COLO829 (cell line): ENCODE data around the gene FLAD1.

Source experiments
- DNase-seq: peaks from one replicate; pipeline ENCODE4 v3.0.0; 2012; ENCODE audit warnings: low spot score

Gene FLAD1

DNA sequence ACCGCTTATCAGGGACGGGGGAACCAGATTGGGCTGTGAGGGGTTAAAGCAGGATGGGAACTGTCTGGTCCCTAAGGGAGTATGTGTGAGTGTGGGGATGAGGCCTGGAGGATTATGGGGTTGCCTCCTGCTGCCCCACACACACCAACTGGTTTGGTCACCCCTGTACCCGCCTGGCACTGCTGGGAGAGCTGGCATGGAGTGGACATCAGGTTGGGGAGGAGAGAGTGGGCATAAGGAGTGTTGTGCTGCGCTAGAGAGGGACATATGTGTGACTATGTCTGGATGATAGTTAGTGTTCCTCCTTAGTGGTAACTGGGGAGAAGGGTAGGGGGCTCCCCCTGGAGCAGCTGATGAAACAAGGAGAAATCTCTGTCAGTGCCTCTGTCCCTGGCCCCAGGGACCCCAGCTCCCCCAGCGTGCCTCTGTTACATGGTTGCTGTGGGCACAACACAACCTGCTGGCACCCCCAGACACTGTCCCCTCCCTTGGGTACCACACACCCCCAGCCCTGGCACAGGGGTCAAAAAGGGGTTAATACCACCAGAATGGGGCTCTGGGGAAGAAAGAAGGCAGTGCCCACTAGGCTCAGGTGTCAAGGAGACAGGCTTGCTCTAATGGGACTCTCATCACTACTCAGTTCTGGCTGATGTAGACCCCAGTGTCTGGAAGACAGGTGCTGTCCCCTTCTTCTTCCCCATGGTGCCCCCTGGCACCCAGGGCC lies 21.4 kb downstream of the FLAD1 start:
- no peak for DNase-seq

DNA sequence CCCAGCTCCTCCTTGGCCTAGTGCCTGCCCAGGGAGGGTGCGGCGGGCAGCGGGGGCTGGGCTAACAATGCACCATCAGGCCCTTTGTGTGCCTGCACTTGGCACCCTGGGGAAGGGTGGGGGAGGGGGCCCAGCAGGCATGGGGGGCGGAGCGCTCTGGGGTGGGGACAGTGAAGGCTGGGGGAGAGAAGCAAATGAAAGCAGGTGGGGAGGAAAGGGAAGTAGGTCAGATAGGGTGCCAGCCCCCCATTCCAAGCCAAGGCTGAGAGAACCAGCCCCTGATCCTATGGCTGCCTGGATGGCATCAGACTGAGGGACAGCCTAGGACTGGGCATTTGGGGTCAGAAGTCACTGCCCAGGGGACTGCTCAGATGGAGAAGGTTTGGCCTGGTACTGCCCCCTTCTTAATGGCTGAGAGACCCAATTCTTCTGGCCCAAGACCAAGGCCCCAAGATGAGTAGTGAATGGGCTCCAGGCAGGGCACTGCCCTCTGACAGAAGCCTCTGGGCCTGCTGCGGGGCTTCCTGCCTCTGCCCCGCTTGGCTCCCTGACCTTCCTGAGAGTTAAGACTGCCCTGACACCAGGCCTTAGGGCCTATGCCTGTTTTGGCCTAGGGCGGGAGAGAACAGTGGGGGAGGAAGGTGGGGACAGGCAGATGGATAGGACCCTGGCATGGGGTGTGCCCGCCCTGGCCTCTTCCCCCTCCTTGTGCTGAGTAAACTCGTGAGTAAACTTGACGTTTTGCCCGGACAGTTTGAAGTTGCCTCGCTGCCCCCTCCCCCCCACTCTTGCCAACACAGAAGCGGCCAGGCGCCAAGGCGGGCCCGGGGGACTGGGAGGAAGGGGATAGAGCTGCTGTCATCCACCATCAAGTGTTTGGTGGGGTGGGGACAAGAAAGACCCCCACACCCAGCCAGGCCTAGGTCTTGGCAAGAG lies 22.2 kb downstream of the FLAD1 start:
- no peak for DNase-seq

DNA sequence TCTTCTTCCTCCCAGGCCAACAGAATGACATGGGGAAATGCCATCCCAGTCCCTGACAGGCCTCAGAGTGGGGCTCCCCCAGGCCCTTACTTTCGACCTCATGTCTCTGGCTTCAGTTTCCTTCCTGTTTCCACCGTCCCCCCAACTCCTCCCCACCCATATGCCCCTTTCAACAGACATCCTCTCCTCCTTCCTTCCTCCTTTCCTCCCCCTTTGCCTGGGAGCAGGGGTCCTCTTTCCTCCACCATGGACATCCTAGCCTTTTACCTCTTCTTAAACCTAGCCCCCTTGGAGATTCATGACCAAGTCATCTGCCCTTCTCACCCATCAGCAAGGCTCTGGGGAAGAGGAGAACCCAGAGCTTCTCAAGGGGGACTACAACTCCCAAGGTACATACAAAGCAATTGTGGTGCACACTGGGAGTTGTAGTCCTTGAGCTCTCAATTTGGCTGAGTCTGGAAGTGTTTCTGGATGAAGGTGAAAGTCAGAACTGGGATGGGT lies 23.5 kb downstream of the FLAD1 start:
- no peak for DNase-seq

DNA sequence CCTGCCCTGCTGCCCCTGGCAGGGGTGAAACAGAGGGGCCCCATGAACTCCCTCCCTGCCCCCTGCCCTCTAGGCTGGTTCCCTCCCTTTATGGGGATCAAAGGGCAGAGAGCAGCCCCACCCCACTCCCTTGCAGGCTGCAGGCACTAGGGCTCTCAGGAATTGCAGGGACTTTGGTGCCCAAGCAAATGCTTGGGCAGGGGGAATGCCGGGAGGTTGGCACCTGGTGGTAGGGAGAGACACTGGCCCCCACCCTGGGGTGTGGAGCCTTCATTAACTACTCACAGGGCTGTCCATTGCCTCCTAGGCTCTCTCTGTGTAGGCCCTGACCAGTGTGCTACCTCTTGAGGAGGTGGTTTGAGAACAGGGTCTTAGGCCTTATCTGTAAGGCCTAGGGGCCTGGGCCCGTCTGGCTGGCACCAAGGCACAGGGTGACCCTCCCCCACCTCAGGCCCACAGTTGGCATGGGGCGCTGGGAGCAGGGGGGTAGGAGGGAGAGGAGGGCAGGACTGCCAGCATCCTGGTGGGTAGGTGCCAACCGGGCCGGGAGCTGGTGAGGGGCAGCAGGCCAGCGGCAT lies 24.2 kb downstream of the FLAD1 start:
- no peak for DNase-seq

DNA sequence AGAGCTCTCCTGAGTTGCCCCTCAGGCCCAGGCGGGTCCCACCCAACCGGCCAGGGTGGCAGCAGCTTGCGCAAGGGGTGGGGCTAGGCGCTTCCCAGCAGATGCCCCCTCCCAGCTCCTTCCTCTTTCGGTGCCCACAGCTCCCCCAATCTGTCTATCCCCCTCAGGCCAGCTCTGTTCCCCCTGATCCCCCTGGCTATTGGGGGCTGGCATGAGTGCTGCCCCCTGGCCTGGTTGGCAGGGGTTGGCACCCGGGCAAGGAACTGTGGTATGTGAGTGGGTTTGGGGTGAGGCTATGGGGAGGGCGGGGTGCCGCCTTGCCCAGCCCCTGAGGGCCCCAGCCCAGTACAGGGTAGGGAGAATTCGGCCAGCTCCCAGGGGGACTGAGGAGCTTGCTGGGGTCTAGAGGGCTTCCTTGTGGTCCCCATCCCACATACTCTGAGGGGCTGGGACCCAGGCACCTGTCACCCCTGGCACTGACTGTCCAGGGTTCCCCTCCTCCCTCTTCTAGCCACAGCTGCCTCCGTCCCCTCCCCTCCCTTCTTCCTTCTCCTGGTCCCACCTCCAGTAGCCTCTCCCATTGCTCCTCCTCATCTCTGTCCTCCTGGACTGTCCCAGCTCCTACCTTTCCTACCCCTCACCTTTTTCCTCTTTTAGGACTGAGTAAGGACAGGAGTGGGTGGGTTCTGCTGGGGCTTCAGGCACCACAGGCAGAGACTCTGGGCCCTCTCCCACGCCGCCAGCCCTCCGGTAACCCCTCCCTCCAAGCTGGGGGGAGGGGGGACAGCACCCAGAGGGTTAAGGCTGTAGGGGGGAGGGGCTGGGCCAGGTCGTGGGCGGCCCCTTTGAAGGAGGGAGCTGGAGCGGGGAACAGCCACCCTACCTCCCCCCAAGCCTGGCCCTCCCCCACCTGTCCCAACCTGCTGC lies 25.1 kb downstream of the FLAD1 start:
- no peak for DNase-seq

DNA sequence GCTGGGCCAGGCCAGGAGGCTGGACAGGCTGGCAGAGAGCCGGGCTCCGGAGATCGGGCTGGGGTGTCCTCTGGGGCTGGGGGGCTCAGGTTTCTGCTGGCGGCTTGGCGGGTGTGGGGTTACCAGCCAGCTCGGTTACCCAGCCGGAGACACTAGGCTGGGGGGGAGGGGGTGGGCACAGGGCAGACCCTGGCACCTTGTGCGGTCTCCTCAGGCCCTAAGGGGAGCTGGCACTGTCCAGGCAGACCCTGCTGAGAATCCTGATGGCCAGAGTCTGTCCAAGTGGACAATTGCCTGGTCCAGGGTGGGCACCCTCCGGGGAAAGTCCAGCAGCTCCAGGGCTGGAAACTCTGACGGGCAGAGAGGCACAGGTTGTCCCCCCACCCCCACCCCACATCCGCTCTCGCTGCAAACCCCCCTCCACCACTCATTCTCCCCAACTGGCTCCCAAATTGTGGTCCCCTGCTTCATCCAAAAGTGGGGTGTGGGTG lies 26.1 kb downstream of the FLAD1 start:
- no peak for DNase-seq

DNA sequence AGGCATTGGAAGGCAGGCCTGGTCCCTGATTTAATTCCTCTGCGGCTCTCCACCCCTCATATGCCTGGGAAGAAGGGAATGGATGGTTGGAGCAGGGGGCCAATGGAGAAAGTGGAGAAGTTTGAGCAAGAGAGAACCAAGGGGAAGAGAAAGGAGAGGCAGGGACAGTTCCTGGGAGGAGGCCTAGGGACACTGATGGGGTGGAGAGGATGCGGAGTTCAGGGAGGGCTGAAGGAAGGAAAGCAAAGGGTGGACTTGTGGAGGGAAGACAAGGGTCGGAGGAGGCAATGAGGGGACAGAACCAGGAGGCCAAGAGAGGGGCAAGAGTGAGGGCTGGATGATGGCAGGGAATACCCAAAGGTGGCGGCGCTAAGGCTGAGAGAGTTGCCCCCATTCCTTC lies 26.6 kb downstream of the FLAD1 start:
- DNase-seq: no peak

DNA sequence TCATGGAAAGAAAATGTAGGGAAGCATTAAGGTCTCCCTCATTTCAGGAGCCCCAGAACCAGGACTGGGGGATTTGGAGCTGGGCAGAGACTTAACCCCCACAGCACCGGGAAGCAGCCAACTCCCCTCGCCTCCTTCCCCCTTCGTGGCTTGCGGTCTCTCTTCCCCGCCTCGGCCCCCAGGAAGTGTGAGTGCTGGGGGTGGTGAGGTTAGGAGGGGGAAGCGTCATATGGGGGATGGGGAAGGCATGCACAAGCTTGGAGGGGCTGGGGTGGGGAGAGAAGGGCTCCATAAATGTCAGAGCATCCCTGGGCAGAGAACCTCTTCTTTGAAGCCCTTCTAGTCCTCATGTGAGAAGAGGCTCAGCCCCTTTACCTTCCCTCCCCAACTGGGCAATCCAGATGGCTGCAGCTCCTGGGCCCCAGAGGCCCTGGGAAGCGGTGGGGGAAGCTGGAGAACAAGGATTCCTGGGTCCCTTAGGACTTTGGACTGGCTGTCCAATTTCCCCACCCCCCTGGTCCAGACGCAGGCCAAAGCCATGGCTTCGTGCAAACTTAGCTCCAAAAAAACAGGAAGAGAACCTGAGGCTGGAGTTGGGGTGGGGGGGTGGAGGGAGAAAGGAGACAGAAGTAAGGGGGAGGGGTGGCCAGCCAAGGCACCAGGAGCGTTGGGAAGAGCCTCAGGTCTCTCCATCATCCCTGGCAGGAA lies 27.2 kb downstream of the FLAD1 start:
- DNase-seq: no peak

DNA sequence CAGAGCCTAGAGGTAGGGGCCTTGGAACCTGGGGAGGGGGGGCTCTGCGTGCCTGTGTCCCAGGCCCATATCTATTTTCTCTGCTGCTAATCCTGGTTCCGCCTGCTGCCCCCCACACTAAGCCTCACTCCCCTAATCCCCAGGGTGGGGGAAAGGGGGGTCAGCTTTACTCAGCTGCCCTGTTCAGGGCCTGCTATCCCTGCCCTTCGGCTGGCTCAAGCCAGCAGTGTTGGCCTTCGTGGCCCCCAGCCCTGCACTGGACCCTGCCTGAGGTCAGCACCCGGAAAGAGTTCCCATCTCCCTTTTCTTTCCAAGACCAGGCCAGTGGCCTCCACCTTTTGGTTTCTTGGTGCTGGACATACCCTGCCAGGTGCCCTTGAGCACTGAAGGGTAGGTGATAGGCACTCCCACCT lies 27.9 kb downstream of the FLAD1 start:
- DNase-seq: no peak

DNA sequence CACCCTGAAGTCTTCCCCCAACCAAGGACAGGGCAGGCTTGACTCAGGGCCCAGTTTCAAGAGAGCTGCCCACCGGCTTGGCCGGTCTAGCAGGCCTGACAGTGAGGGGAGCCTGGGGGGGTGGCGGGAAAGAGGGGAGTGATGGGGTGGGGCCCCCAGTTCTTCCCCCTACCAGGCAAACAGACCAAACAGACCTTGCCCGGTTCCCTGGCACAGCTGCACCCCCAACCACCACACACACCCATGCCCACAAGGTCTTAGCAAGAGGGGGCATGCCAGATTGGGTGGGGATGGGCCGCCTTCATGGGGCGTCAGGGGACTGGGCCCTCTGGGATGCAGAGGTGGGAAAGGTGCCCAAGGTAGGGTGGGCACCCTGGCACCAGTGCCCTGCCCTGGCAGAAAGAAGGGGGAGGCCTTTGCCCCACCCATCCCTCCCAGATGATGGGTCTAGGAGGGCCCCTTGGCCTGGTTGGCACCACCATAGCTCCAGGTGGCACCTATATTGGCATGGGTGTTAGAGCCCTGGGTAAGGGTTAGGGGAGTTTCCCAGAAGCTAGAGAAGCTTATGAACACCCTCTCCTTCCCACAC lies 28.4 kb downstream of the FLAD1 start:
- no peak for DNase-seq

DNA sequence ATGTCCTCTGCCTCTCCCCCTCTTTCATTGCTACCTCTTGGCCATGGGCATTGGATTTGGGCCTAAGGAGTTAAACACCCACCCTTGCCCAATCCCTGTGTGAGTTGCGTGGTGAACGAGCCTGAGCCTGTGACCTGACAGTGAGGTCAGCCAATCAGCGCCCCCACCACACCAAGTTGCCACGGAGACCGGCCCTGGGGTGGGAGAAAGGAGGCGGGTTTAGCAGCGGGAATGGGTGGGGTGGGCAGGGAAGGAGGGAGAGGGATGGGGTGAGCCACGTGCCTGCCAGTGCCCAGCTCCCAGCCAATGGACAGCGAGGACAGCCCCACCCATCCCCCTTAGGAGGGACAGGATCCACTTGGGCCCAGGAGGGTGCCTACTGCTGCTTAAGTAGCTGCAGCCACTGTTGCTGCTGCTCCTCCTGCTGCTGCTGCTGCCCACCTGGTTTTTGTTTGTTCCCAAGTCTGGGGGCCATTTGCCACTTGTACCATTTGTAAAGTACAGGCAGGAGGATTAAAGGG lies 28.9 kb downstream of the FLAD1 start:
- no peak for DNase-seq

DNA sequence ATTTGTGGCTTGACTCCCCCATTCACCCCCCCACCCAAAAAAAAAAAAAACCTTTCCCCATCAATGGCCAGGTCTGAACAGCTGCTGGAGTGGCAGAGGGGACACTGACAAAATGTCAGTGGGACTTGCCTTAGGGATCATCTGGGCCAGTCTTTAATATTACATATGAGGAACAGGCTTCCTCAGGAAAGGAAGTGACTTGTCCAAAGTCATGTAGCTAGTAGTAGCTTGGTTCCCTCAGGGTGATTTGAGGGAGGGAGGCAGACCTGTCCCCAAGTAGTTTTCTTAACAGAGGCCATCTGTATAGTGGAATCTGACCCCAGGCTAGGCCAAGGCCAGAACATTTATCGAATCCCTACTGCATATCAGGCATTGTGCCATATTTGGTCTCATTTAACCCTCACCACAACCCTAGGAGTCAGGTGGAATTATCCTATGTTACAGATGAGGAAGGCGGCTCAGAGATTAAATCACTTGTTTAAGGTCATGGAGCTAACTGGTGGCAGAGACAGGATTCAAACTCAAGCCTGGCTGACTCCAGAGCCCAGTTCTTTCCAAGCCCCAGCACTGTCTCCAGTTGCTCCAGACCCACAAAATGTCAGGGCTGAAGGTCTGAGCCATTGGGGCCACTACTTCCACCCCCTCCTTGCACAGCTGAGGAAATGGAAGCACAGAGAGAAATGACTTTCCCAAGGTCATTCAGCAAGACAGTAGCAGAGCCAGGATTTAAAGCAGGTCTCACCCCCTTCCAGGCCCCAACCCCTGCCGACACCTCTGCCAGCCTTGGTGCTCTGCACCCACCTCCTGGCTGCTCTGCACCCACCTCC lies 29.8 kb downstream of the FLAD1 start:
- DNase-seq: no peak

DNA sequence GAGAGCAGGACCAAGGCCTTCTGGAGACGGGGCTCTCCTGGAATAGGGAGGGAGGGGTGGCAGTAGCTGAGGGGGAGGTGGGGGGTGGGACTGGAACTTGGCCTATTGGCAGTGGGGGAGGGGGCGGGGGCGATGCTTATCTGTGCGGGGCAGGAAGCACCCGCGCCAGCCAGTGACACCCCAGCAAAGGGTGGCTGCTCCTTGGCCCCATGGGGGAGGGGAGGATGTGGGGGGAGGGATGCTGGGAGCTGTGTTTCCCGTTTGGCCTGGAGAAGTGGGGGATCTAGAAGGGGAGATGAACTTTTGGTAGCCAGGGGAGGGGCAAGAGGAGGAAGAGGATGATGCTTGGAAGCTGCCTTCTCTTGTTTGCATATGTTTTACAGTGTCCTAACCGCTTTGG lies 30.5 kb downstream of the FLAD1 start:
- no peak for DNase-seq

DNA sequence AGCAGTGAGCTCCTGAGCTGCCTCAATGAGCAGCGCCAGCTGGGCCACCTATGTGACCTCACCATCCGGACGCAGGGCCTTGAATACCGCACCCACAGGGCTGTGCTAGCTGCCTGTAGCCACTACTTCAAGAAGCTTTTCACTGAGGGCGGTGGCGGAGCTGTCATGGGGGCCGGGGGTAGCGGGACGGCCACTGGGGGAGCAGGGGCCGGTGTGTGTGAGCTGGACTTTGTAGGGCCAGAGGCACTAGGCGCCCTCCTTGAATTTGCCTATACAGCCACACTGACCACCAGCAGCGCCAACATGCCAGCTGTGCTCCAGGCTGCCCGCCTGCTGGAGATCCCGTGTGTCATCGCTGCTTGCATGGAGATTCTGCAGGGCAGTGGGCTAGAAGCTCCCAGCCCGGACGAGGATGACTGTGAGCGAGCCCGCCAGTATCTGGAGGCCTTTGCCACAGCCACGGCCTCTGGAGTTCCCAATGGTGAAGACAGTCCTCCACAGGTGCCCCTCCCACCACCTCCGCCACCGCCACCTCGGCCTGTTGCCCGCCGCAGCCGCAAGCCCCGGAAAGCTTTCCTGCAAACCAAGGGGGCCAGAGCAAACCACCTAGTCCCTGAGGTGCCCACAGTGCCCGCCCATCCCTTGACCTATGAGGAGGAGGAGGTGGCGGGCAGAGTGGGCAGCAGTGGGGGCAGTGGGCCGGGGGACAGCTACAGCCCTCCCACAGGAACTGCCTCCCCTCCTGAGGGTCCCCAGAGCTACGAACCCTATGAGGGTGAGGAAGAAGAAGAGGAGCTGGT lies 31.8 kb downstream of the FLAD1 start:
- DNase-seq: no peak

DNA sequence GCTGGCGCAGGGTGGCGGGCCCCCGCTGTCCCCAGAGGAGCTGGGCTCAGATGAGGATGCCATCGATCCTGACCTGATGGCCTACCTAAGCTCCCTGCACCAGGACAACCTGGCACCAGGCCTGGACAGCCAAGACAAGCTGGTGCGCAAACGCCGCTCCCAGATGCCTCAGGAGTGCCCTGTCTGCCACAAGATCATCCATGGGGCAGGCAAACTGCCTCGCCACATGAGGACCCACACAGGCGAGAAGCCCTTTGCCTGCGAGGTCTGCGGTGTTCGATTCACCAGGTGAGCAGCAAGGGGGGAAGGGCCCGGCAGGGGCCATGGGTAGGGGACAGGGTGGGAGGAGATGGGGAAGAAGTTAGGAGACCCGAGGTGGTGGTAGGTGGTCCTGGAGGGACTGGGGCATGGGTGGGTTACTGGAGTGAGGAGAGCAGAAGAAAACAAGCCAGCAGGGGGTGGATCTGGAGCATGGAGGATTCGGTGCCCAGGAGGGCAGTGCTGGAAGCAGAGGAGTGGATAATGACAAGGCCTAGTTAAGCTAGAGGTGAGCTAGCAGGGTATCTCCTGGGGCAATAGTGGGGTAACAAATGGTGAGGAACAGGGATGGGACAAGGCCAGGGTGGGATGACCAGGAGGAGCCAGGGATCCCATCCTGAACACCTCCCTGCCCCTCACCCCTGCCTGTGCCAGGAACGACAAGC lies 32.5 kb downstream of the FLAD1 start:
- no peak for DNase-seq

DNA sequence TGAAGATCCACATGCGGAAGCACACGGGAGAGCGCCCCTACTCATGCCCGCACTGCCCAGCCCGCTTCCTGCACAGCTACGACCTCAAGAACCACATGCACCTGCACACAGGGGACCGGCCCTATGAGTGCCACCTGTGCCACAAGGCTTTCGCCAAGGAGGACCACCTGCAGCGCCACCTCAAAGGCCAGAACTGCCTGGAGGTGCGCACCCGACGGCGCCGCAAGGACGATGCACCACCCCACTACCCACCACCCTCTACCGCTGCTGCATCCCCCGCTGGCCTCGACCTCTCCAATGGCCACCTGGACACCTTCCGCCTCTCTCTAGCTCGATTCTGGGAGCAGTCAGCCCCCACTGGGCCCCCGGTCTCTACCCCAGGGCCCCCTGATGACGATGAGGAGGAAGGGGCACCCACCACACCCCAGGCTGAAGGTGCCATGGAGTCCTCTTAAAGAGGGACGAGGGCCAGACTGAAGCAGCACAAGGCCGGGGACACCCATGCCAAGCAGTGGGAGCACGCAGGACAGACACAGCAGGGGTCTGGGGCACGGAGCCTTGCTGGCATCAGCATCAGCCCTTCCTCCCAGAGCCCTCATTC lies 33.2 kb downstream of the FLAD1 start:
- no peak for DNase-seq
